T-helper 1 cell treated with Interleukin-12 subunit alpha and Interleukin-12 subunit beta and Interleukin-4 antibody, amounts not matched to agents 30 μg/mL and 1 μg/mL, for 36 hours (primary cell): ENCODE data around the gene NBAS.
"Not testable (repeated sequence)": the region's sequence is repeated elsewhere in the genome, so short reads cannot be mapped to it uniquely, and the experiment has no call there.

Experiments
- H3K27ac Mint-ChIP-seq: one replicate; pipeline ENCODE4 v1.8.0; 2021; ENCODE audit warnings: mild to moderate bottlenecking, mixed read lengths
- H3K27me3 Mint-ChIP-seq: one replicate; pipeline ENCODE4 v1.8.0; 2021; ENCODE audit warnings: low read depth, mixed read lengths
- H3K36me3 Mint-ChIP-seq: one replicate; pipeline ENCODE4 v1.8.0; 2021; ENCODE audit warnings: low read depth, mixed read lengths
- H3K4me1 Mint-ChIP-seq: one replicate; pipeline ENCODE4 v1.8.0; 2021; ENCODE audit warnings: low read depth, mixed read lengths
- H3K4me3 Mint-ChIP-seq: one replicate; pipeline ENCODE4 v1.8.0; 2021; ENCODE audit warnings: mild to moderate bottlenecking, moderate library complexity, mixed read lengths
- H3K9me3 Mint-ChIP-seq: one replicate; pipeline ENCODE4 v1.8.0; 2021; ENCODE audit warnings: mixed read lengths

NBAS gene

GRCh38 chr2:15429032-15429431 is 132.1 kb downstream of the NBAS start:
- Mint-ChIP-seq H3K27ac (no peak overlapping the region), H3K9me3 (no peaks in the 10 kb centered on the region), H3K4me3 (no peak overlapping the region), H3K36me3 (no peaks in the 10 kb centered on the region), H3K4me1 (no peaks in the 10 kb centered on the region), H3K27me3 (no peaks in the 10 kb centered on the region)

GRCh38 chr2:15427987-15428386 is 133.1 kb downstream of the NBAS start:
- no peak overlapping the region for H3K4me3 Mint-ChIP-seq

GRCh38 chr2:15426606-15427005 is 134.5 kb downstream of the NBAS start:
- H3K27ac Mint-ChIP-seq = no peak overlapping the region
- no peak overlapping the region for H3K4me3 Mint-ChIP-seq
- no peaks in the 10 kb centered on the region for H3K27me3 Mint-ChIP-seq
- no peaks in the 10 kb centered on the region for H3K9me3 Mint-ChIP-seq
- H3K36me3 Mint-ChIP-seq = no peaks in the 10 kb centered on the region
- H3K4me1 Mint-ChIP-seq = no peaks in the 10 kb centered on the region

More at GRCh38 chr2:15427987-15428386, 133.1 kb downstream of the NBAS start:
- no peaks in the 10 kb centered on the region for H3K9me3 Mint-ChIP-seq
- H3K27ac Mint-ChIP-seq = no peak overlapping the region
- H3K4me1 Mint-ChIP-seq = no peaks in the 10 kb centered on the region
- H3K27me3 Mint-ChIP-seq = no peaks in the 10 kb centered on the region
- H3K36me3 Mint-ChIP-seq = no peaks in the 10 kb centered on the region

GRCh38 chr2:15425712-15426111 is 135.4 kb downstream of the NBAS start:
- H3K27ac Mint-ChIP-seq = no peak overlapping the region
- no peaks in the 10 kb centered on the region for H3K27me3 Mint-ChIP-seq
- H3K4me3 Mint-ChIP-seq = no peak overlapping the region
- H3K9me3 Mint-ChIP-seq = no peaks in the 10 kb centered on the region
- no peaks in the 10 kb centered on the region for H3K4me1 Mint-ChIP-seq
- no peaks in the 10 kb centered on the region for H3K36me3 Mint-ChIP-seq

GRCh38 chr2:15421753-15422152 is 139.4 kb downstream of the NBAS start:
- H3K27ac Mint-ChIP-seq = no peak overlapping the region
- H3K9me3 Mint-ChIP-seq = no peaks in the 10 kb centered on the region
- no peaks in the 10 kb centered on the region for H3K27me3 Mint-ChIP-seq
- H3K4me1 Mint-ChIP-seq = no peaks in the 10 kb centered on the region
- no peak overlapping the region for H3K4me3 Mint-ChIP-seq
- no peaks in the 10 kb centered on the region for H3K36me3 Mint-ChIP-seq

- H3K36me3 Mint-ChIP-seq = peaks cover 16% of the 10 kb centered on the region
- H3K27ac Mint-ChIP-seq = no peak overlapping the region
- no peaks in the 10 kb centered on the region for H3K4me1 Mint-ChIP-seq
- H3K9me3 Mint-ChIP-seq = no peaks in the 10 kb centered on the region
- H3K27me3 Mint-ChIP-seq = no peaks in the 10 kb centered on the region
- H3K4me3 Mint-ChIP-seq = no peak overlapping the region
Observed at GRCh38 chr2:15415748-15416147, 145.4 kb downstream of the NBAS start.

- Mint-ChIP-seq H3K27me3 (no peaks in the 10 kb centered on the region), H3K27ac (no peak overlapping the region), H3K4me3 (no peak overlapping the region), H3K9me3 (no peaks in the 10 kb centered on the region), H3K36me3 (peaks cover 16% of the 10 kb centered on the region), H3K4me1 (no peaks in the 10 kb centered on the region)
Observed at GRCh38 chr2:15412779-15413178, 148.4 kb downstream of the NBAS start.

GRCh38 chr2:15412309-15412708 is 148.8 kb downstream of the NBAS start:
- H3K4me1 Mint-ChIP-seq = no peaks in the 10 kb centered on the region
- no peak overlapping the region for H3K27ac Mint-ChIP-seq
- H3K36me3 Mint-ChIP-seq = peaks cover 16% of the 10 kb centered on the region
- H3K9me3 Mint-ChIP-seq = no peaks in the 10 kb centered on the region
- H3K4me3 Mint-ChIP-seq = no peak overlapping the region
- H3K27me3 Mint-ChIP-seq = no peaks in the 10 kb centered on the region

GRCh38 chr2:15410884-15411283 is 150.2 kb downstream of the NBAS start:
- peaks cover 15% of the 10 kb centered on the region for H3K36me3 Mint-ChIP-seq
- no peaks in the 10 kb centered on the region for H3K4me1 Mint-ChIP-seq
- H3K27ac Mint-ChIP-seq = no peak overlapping the region
- H3K4me3 Mint-ChIP-seq = no peak overlapping the region
- H3K9me3 Mint-ChIP-seq = no peaks in the 10 kb centered on the region
- H3K27me3 Mint-ChIP-seq = no peaks in the 10 kb centered on the region

- H3K4me3 Mint-ChIP-seq = no peak overlapping the region
- no peaks in the 10 kb centered on the region for H3K4me1 Mint-ChIP-seq
- H3K36me3 Mint-ChIP-seq = peaks cover 15% of the 10 kb centered on the region
- H3K9me3 Mint-ChIP-seq = no peaks in the 10 kb centered on the region
- H3K27ac Mint-ChIP-seq = no peak overlapping the region
- H3K27me3 Mint-ChIP-seq = no peaks in the 10 kb centered on the region
Observed at GRCh38 chr2:15408759-15409158, 152.4 kb downstream of the NBAS start.

- Mint-ChIP-seq H3K4me1 (no peaks in the 10 kb centered on the region), H3K27me3 (no peaks in the 10 kb centered on the region), H3K9me3 (no peaks in the 10 kb centered on the region), H3K4me3 (no peak overlapping the region), H3K27ac (no peak overlapping the region), H3K36me3 (peaks cover 8% of the 10 kb centered on the region)
Observed at GRCh38 chr2:15407666-15408065, 153.5 kb downstream of the NBAS start.

- H3K4me1 Mint-ChIP-seq, H3K27me3 Mint-ChIP-seq, H3K36me3 Mint-ChIP-seq, H3K4me3 Mint-ChIP-seq, H3K27ac Mint-ChIP-seq, H3K9me3 Mint-ChIP-seq: not testable (repeated sequence)
Observed at GRCh38 chr2:15404511-15404910, 156.6 kb downstream of the NBAS start.

- Mint-ChIP-seq H3K4me1 (no peaks in the 10 kb centered on the region), H3K27me3 (no peaks in the 10 kb centered on the region), H3K27ac (no peak overlapping the region), H3K4me3 (no peak overlapping the region), H3K36me3 (peaks cover 5% of the 10 kb centered on the region), H3K9me3 (no peaks in the 10 kb centered on the region)
Observed at GRCh38 chr2:15400240-15400826, 160.8 kb downstream of the NBAS start.

GRCh38 chr2:15399241-15399640 is 161.9 kb downstream of the NBAS start:
- Mint-ChIP-seq H3K27ac (no peak overlapping the region), H3K36me3 (peaks cover 1% of the 10 kb centered on the region), H3K27me3 (no peaks in the 10 kb centered on the region), H3K4me3 (no peak overlapping the region), H3K4me1 (no peaks in the 10 kb centered on the region), H3K9me3 (no peaks in the 10 kb centered on the region)

GRCh38 chr2:15391751-15392150 is 169.4 kb downstream of the NBAS start:
- Mint-ChIP-seq H3K4me1 (no peaks in the 10 kb centered on the region), H3K9me3 (no peaks in the 10 kb centered on the region), H3K4me3 (no peak overlapping the region), H3K27ac (no peak overlapping the region), H3K36me3 (peaks cover 31% of the 10 kb centered on the region), H3K27me3 (no peaks in the 10 kb centered on the region)

- no peak overlapping the region for H3K27ac Mint-ChIP-seq
- H3K4me1 Mint-ChIP-seq = no peaks in the 10 kb centered on the region
- H3K27me3 Mint-ChIP-seq = no peaks in the 10 kb centered on the region
- no peaks in the 10 kb centered on the region for H3K9me3 Mint-ChIP-seq
- H3K36me3 Mint-ChIP-seq = peaks cover 31% of the 10 kb centered on the region
- H3K4me3 Mint-ChIP-seq = no peak overlapping the region
Observed at GRCh38 chr2:15389895-15390294, 171.2 kb downstream of the NBAS start.
